Activated CD4-positive, alpha-beta T cell treated with anti-CD3 and anti-CD28 coated beads, Interleukin-2, amount 50 U/mL, for 48 hours (primary cell): ENCODE measurements around the gene VPS33B.
A peak's percentile ranks its signal among the peaks of the same experiment; 100 is the strongest.

Experiments
- DNase-seq, 2 experiments: peaks; one replicate each; pipeline ENCODE4 v3.0.0-alpha.2; 2020

Gene VPS33B

GRCh38 chr15:90972133-90972532 lies 50.3 kb downstream of the VPS33B start:
- DNase-seq = no peak

DNA sequence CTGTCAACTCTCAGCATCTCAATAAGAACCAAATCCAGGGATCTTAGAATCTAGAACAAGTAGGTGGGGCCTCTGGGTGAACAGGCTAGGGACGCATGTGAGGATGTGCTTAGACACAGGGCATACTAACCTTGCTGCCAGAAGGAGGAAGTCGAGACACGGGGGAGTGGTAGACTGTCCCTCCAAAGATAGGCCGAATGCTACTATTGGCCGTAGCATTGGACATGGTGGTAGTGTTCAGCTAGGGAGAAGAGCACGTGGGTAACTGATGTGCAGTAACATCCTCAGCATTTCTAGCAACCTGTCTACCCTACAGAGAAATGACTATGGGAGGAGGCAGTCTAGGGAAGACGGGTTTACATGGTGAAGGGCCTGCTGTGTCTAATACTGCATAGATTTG lies 52.1 kb downstream of the VPS33B start:
- no peak for DNase-seq

GRCh38 chr15:90968434-90968833 lies 54.0 kb downstream of the VPS33B start:
- no peak for DNase-seq

- no peak for DNase-seq
These were observed 55.2 kb downstream of the VPS33B start for GRCh38 chr15:90967206-90967605.

GRCh38 chr15:90966262-90966661 lies 56.1 kb downstream of the VPS33B start:
- no peak for DNase-seq

- DNase-seq = no peak
These were observed 60.4 kb downstream of the VPS33B start for GRCh38 chr15:90962021-90962420.

- no peak for DNase-seq
These were observed 61.9 kb downstream of the VPS33B start for GRCh38 chr15:90960298-90961091.

DNA sequence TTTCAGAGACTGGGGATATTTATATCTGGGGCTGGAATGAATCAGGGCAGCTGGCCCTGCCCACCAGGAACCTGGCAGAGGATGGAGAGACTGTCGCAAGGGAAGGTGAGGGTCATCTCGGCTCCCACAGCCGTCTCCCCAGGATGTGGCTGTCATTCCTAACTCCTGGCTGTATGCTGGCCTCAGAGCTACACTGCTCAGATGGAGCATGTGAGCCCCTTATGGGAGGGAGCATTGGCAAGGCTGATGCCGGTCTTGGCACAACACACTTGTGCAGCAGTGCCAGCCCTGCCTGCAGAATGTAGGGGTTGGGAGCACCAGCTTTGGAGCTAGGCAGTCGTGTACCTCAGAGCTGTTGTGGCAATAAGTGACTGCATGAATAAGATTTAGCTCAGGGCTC lies 62.5 kb downstream of the VPS33B start:
- no peak for DNase-seq

GRCh38 chr15:90959028-90959595 lies 63.3 kb downstream of the VPS33B start:
- no peak for DNase-seq

DNA sequence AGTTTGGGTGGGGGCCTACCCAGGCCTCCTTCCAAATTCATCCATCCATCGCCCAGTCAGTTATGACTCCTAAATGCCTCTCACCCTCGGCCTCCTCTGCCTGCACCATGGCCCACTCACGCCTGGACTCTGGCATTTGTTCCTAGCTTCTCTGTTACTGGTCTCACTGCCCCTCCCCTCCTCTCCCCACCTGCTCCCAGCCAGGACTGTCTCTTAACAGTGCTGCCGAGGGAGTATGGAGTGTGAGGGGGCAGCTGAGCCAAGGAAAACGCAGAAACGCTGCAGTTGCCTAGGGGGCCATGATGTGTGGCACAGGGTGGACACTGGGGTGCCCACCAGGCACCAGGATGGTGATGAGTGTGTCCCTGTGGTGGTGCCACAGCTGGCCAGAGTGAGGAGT lies 64.6 kb downstream of the VPS33B start:
- no peak for DNase-seq

DNA sequence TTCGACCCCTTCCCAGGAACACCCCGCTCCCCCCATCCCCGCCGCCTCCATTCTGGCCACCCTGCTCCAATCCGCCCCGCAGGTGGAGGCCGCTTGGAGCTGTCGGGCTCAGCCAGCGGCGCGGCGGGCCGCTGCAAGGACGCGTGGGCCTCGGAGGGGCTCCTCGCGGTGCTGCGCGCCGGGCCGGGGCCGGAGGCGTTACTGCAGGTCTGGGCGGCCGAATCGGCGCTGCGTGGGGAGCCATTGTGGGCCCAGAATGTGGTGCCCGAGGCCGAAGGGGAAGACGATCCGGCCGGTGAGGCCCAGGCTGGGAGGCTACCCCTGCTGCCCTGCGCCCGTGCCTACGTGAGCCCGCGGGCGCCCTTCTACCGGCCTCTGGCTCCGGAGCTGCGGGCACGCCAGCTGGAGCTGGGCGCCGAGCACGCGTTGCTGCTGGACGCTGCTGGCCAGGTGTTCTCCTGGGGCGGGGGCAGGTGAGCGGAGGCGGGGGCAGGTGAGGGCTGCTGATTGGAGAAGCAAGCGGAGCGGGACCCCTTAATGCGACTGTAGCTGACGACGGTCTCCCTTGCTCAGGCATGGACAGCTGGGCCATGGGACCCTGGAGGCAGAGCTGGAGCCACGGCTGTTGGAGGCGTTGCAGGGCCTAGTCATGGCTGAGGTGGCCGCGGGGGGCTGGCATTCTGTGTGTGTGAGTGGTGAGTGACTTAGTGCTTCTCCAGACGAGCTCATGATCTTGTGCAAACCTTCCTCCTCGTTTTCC lies 65.2 kb downstream of the VPS33B start:
- no peak for DNase-seq

DNA sequence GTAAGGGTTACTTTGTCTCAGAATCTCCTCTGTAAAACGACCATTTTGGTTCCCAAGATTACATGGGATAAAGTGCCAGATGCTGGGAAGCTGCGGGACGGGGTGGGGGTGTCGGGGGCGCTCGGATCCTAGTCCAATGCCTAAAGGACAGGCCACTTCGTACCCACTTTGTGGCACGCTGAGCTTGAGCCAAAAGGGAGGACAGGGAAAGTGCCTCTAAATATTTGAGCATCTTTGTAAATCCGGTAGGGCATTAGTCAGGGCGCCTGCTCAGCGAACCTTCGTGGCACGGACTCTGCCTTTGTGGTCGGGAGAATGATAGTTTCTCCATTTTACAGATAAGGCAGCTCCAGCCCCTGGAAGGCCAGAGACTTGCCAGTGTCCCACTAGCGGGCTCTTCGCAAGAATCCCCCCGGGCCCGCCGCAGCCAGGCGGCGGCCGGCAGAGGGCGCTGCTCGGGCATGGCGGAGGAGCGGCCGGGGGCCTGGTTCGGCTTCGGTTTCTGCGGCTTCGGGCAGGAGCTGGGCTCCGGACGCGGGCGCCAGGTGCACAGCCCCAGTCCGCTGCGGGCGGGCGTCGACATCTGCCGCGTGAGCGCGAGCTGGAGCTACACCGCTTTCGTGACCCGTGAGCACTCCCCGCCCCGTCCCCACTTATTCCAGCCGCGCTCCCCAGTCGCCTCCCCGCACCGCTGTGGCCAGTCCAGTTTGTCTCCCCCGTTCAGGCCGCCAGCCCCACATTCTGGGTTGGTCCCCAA lies 65.9 kb downstream of the VPS33B start:
- DNase-seq = peak; percentile 69 to 76

DNA sequence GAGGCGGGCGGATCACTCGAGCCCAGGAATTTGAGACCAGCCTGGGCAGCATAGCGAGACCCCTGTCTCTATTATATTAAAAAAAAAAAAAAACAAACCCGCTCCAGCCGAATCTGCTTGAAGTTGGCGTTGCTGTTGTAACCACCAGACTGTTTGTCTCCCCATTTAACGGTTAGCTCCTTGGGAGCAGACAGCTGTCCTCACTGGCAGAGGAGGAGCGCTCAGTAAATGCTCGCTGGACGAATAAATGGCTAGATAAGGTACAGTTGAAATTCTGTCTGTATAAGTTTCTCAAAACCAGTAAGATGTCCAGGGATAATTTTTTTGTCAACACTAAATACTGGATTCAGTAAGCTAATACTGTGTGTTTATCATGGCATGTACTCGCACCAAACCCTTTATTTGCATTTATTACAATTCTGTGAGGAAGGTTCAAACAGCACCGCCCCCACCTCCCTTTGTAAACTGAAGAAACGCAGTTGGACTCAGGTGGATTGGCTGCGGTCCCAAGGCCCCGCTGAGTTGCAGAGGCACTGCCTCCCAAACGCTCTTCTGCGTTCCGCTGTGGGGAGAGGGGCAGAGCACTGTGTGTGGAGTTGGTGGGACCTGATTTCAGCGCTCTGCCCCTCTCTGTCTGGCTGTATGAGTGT lies 66.6 kb downstream of the VPS33B start:
- DNase-seq = no peak

DNA sequence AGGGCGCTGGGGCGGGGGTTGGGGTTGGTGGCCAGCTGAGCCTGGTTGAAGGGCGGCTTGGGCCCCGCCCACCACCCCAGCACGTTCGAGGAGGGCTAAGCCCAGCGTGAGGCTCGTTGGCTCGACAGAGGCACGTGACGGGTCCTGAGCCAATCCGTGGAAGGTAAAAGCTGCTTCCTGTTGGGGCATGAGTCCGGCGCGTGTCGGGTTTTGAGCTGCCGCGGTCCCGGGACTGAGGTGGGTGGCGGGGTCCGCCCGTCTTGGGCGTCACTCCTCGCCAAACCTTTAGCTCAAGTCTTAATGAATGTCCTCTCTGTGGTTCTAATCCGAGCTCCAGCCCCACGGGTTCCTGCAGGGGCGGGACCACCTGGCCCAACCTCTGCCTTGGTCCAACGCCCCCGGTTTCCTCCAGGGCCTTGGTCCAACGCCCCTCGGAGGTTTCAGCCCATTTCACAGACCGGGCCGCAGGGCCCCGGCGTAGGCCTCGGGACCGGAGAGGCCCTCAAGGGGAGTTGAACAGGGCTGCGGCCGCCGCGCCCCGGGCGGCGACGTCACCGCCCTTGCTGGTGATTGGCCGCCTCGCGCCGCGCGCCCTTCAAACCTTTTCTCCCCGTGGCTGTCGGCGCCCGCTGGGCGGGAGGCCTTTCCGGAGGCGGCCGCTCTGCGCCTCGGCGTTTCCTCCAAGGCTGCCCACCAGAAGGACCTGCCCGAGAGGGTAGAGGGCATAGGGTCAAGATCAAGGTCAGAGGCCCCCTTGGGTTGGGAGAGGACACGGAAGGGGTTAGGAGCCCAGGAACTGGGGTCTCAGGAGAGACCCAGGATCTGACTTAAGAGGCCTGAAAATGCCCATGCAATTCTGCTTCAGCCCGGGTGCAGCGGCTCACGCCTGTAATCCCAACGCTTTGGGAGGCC lies 67.4 kb downstream of the VPS33B start, which contains the start of gene RCCD1:
TSS of gene RCCD1 (plus strand) at position 173 of the 912 bp plus-strand sequence. CDS start 1,851 bp downstream, outside the sequence.
- peak; percentile 92 to 95 for DNase-seq

DNA sequence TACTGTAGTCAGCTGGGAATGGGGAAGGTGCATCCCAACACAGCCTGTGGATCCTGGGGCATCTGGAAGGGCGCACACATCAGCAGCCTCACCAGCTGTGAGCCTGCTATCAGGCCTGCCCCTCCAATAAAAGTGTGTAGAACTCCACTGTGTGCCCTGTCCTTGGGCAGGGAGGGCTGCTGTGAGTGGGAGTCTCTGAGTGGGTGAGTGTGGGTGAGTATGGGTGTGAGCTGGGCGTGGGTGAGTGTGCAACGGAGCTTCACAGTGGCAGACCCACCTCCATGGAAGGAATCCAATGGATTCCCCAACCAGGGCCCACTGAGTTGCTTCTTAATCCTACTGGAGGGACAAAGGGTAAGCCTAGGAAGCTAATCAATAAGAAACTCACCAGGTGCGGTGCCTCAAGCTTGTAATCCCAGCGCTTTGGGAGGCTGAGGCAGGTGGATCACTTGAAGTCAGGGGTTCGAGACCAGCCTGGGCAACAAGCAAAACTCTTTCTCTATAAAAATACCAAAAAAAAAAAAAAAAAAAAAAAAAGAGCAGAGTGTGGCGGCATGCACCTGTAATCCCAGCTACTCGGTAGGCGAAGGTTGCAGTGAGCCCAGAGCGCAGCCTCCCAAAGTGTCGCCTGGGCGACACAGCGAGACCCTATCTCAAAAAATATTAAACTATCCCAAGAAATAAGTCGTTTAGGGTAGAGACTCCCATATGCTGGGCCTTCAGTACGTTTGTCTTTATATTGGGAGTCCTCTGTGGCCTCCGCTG lies 68.3 kb downstream of the VPS33B start:
- no peak for DNase-seq

GRCh38 chr15:90952901-90953677 lies 69.3 kb downstream of the VPS33B start:
- no peak for DNase-seq

- DNase-seq = no peak
These were observed 71.7 kb downstream of the VPS33B start for GRCh38 chr15:90950676-90951075.

DNA sequence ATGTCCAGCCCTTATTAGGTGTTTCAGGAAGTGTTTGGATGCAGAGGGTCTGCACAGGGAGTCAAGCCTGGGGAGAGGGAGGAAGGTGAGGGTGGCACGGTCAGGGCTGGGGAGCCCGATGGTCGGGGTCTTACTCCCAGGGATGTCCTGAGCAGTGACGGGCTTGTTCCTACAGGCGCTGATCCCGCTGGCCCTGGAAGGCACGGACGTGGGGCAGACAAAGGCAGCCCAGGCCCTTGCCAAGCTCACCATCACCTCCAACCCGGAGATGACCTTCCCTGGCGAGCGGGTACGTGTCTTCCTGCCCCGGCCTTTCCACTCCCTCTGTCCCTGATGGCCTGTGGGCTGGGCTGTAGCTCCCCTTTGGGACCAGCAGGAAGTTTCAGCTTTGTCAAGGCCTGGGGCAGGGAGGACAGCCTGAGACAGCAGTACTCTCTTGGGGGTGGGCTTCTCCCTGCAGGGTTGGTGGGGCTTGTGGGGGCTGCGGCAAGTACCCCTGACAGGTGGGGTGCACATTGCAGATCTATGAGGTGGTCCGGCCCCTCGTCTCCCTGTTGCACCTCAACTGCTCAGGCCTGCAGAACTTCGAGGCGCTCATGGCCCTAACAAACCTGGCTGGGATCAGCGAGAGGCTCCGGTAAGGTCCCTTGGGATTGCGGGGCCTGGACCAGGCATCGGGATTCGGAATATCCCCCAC lies 72.3 kb downstream of the VPS33B start:
- DNase-seq = no peak
